WERI-Rb-1 (cell line): Measurements from ENCODE around the gene SNTA1.
A peak's percentile ranks its signal among the peaks of the same experiment; 100 is the strongest.
"Not testable (repeated sequence)": the region's sequence is repeated elsewhere in the genome, so short reads cannot be mapped to it uniquely, and the experiment has no call there.

Experiments
- DNase-seq: peaks from one replicate; pipeline ENCODE4 v3.0.0-alpha.2; 2020
- H3K27ac ChIP-seq: fragments of 250-450 bp; sonication (Bioruptor Pico); 2 replicates; pipeline ENCODE4 v1.5.1; 2020; ENCODE audit warnings: mild to moderate bottlenecking, moderate library complexity
- H3K27me3 ChIP-seq: fragments of 250-450 bp; sonication (Bioruptor Pico); 2 replicates; pipeline ENCODE4 v1.5.1; 2021; ENCODE audit warnings: mild to moderate bottlenecking, low read depth, moderate library complexity; ENCODE audit not compliant: insufficient read depth, severe bottlenecking
- H3K36me3 ChIP-seq: fragments of 250-450 bp; sonication (Bioruptor Pico); 2 replicates; pipeline ENCODE4 v1.5.1; 2020; ENCODE audit warnings: mild to moderate bottlenecking, moderate library complexity
- H3K4me3 ChIP-seq: 2 replicates; pipeline ENCODE4 v1.5.1; 2011; ENCODE audit warnings: low read depth, mild to moderate bottlenecking, control low read depth, low read length
- H3K9me3 ChIP-seq: fragments of 250-450 bp; sonication (Bioruptor Pico); 2 replicates; pipeline ENCODE4 v1.5.1; 2021; ENCODE audit warnings: mild to moderate bottlenecking, moderate library complexity; ENCODE audit not compliant: severe bottlenecking
- CTCF ChIP-seq: IDR thresholded peaks from 2 replicates; pipeline ENCODE4 v1.5.1; 2011; ENCODE audit warnings: low read depth, mild to moderate bottlenecking, control low read depth, inconsistent platforms, low read length

Gene SNTA1

GRCh38 chr20:33399924-33400323, 43.6 kb downstream of the SNTA1 start:
- no peak overlapping the region for H3K4me3 ChIP-seq
- no peak overlapping the region for H3K27ac ChIP-seq
- H3K9me3 ChIP-seq = no peaks in the 10 kb centered on the region
- H3K27me3 ChIP-seq = no peaks in the 10 kb centered on the region
- peaks cover 21% of the 10 kb centered on the region for H3K36me3 ChIP-seq
- no peak for TF ChIP-seq CTCF
- no peak for DNase-seq

GRCh38 chr20:33394718-33395117, 48.8 kb downstream of the SNTA1 start:
- Histone ChIP-seq H3K27me3 (no peaks in the 10 kb centered on the region), H3K4me3 (no peak overlapping the region), H3K36me3 (peaks cover 51% of the 10 kb centered on the region), H3K9me3 (no peaks in the 10 kb centered on the region), H3K27ac (no peak overlapping the region)
- TF ChIP-seq CTCF = no peak
- no peak for DNase-seq

GRCh38 chr20:33393609-33394008, 50.0 kb downstream of the SNTA1 start:
- TF ChIP-seq CTCF = no peak
- H3K9me3 ChIP-seq = no peaks in the 10 kb centered on the region
- H3K27me3 ChIP-seq = no peaks in the 10 kb centered on the region
- H3K36me3 ChIP-seq = peaks cover 49% of the 10 kb centered on the region
- no peak overlapping the region for H3K4me3 ChIP-seq
- no peak overlapping the region; the same call in 1 of the 2 replicates for H3K27ac ChIP-seq
- no peak for DNase-seq

- Histone ChIP-seq H3K27me3 (no peaks in the 10 kb centered on the region), H3K9me3 (no peaks in the 10 kb centered on the region), H3K27ac (peak overlapping the region; percentile 59), H3K4me3 (no peak overlapping the region), H3K36me3 (peaks cover 48% of the 10 kb centered on the region)
- peak; percentile 71 for DNase-seq
- no peak for TF ChIP-seq CTCF
These were observed 51.7 kb downstream of the SNTA1 start for GRCh38 chr20:33391722-33392415.

- not testable (repeated sequence) for H3K27me3 ChIP-seq, H3K27ac ChIP-seq, DNase-seq, H3K4me3 ChIP-seq, H3K9me3 ChIP-seq
- H3K36me3 ChIP-seq = peaks cover 52% of the 10 kb centered on the region
These were observed 54.2 kb downstream of the SNTA1 start for GRCh38 chr20:33389326-33389725.

GRCh38 chr20:33388268-33388667, 55.3 kb downstream of the SNTA1 start:
- no peak for DNase-seq
- Histone ChIP-seq H3K27ac (no peak overlapping the region), H3K4me3 (no peak overlapping the region), H3K27me3 (no peaks in the 10 kb centered on the region), H3K36me3 (peaks cover 53% of the 10 kb centered on the region), H3K9me3 (no peaks in the 10 kb centered on the region)
- TF ChIP-seq CTCF = no peak
